K562 (cell line): ENCODE data around the gene EIF3I.

ENCODE experiments used
- CREB1 ChIP-seq, 2 experiments: sonication (generic) in 1 of 2; formaldehyde crosslinking in 1 of 2; IDR thresholded peaks; 2 replicates each; pipeline versions ENCODE4 v1.6.1 to v1.8.0; 2012 to 2022; ENCODE audit warnings: inconsistent platforms in 1 of 2, mild to moderate bottlenecking in 1 of 2, missing genetic modification reagents in 1 of 2, moderate library complexity in 1 of 2
- DMBX1 ChIP-seq: fragments of 250-450 bp; sonication (Bioruptor Pico); IDR thresholded peaks from 2 replicates; pipeline ENCODE4 v1.8.0; 2022; ENCODE audit warnings: inconsistent platforms, mild to moderate bottlenecking, moderate library complexity, borderline replicate concordance
- FOSL1 ChIP-seq: fragments of 200-800 bp; sonication (Bioruptor generic); conservative IDR thresholded peaks from 2 replicates; pipeline ENCODE4 v1.6.1; 2016; ENCODE audit warnings: missing genetic modification characterization, missing compliant biosample characterization
- POLR2A ChIP-seq: fragments of 450-650 bp; conservative IDR thresholded peaks from 2 replicates; pipeline ENCODE4 v1.6.1; 2016
- TF ChIP-seq, protein P1 (sequence below): fragments of 250-450 bp; sonication (Bioruptor Pico); IDR thresholded peaks from 2 replicates; pipeline ENCODE4 v1.8.0; 2022; ENCODE audit warnings: moderate library complexity, mild to moderate bottlenecking, inconsistent platforms

DNA sequence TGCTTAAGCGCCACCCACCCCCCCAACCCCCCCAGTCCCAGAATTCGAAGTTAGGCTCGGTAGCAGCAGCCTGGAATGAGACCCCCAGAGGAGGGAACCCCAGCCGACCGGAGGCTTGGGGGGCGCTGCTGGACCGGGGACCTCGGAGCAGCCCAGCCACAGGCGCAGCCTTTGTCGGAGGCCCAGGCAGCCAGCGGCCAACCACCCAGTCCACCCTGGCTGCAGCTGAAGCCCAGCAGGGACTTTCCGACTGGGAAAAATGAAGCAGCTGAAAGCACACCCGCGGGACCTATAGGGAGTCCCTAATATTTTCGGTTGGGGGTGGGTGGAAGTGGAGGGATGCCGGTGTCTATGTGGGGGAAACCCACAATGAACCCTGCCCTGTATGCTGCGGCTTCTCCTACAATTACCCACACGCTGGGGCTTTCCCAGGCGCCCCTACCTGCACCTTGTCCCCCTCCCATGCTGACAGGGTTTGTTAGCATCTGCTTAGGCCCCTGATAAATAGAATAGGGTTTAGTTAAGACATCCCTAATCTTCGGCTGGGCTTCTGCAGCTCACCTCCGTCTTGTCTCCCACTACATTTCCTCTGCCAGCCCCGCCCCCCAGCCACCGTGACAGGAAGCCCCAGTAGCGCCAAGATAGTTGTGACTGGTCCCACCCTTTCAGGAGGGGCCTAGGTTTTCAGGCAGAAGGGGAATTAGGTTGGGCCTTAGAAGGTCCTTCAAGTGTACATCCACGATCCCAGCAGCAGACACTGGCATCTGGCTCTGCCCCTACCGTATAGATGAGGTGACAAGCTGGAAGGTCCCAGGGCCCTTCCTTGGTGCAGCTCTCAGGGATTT, 21.0 kb upstream of the EIF3I start:
- TF ChIP-seq FOSL1 (tag) (no peak), CREB1 (IDR thresholded peaks at IDR 0.05) (no peak), CREB1 (CRISPR knock-in tag; IDR thresholded peaks at IDR 0.05) (no peak; the same call in 1 of the 2 replicates), DMBX1 (CRISPR knock-in tag) (no peak), POLR2A (peak; percentile 70)
- TF ChIP-seq, protein P1, sequence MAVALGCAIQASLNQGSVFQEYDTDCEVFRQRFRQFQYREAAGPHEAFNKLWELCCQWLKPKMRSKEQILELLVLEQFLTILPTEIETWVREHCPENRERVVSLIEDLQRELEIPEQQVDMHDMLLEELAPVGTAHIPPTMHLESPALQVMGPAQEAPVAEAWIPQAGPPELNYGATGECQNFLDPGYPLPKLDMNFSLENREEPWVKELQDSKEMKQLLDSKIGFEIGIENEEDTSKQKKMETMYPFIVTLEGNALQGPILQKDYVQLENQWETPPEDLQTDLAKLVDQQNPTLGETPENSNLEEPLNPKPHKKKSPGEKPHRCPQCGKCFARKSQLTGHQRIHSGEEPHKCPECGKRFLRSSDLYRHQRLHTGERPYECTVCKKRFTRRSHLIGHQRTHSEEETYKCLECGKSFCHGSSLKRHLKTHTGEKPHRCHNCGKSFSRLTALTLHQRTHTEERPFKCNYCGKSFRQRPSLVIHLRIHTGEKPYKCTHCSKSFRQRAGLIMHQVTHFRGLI (CRISPR knock-in tag), result peak; percentile 84; the same call in 1 of the 2 replicates
